ENCODE measurements around the gene ZRANB2.

The ZRANB2 gene

DNA sequence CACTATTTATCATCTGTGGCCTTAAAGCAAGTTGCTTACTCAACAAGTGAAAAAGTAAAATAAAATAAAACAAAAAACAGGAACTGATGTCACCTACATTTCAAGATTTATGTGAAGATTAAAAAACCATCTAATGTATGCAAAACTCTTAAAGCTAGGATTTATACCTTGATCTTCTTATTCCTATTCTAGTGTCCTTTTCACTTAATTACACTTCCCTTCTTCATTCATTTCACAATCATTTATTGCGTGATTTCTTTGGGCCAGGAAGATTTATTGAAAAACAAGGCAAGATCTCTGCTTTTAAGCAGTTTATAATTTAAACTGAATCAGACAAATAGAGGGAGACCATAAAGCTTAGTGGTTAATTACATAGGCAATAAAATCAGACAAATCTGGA is 51.9 kb downstream of the ZRANB2 start:
- Mint-ChIP-seq H3K4me1 (ENCODE audit: low read depth) (peaks cover 2% of the 10 kb centered on the region), H3K27me3 (ENCODE audit: low read depth) (peaks cover 3% of the 10 kb centered on the region), H3K27ac (no peak overlapping the region), H3K9me3 (no peaks in the 10 kb centered on the region), H3K4me3 (no peak overlapping the region), H3K36me3 (ENCODE audit: low read depth) (no peaks in the 10 kb centered on the region)

DNA sequence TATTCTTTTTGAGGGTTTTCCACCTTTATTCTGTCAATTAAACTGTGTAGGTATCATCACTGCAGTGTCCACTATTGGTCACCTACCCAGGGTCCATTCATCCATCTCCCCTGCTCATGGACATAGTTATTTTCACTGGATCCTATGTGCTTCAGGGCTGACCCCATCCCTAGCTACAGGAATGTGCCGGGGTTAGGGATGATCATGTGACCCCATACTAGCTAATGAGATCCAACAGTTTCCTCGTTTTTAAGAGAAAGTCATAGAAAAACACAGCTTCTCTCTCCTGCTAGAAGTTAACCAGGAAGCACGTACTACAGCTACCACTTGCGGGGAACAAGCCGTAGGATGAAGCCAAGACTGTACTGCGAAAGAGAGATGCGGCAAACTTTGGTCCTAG is 52.8 kb downstream of the ZRANB2 start:
- H3K27ac Mint-ChIP-seq: no peak overlapping the region
- H3K9me3 Mint-ChIP-seq: no peaks in the 10 kb centered on the region
- H3K27me3 Mint-ChIP-seq (ENCODE audit: low read depth): peaks cover 3% of the 10 kb centered on the region
- peaks cover 2% of the 10 kb centered on the region for H3K4me1 Mint-ChIP-seq (ENCODE audit: low read depth)
- H3K36me3 Mint-ChIP-seq (ENCODE audit: low read depth): no peaks in the 10 kb centered on the region
- H3K4me3 Mint-ChIP-seq: no peak overlapping the region

DNA sequence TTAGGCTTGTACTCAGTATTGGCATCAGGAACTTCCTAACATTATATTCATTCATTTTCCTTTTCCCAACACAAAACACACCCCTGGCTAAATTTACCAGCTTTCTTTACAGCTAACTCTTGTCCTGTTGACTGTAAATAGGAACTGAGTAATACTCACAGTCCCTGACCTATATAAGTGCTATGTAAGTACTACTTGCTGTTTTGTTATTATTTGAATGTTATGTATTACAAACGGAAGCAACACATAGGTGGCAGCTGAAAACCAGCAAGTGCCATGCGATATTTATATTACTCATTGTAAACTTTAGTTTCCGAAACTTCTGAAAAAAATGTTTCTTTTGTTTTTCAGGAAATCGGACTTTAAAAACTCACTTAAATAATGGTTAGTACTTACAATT is 54.7 kb downstream of the ZRANB2 start:
- Mint-ChIP-seq H3K4me3 (no peak overlapping the region), H3K27me3 (ENCODE audit: low read depth) (peaks cover 1% of the 10 kb centered on the region), H3K27ac (no peak overlapping the region), H3K9me3 (no peaks in the 10 kb centered on the region), H3K4me1 (ENCODE audit: low read depth) (peaks cover 2% of the 10 kb centered on the region), H3K36me3 (ENCODE audit: low read depth) (no peaks in the 10 kb centered on the region)

DNA sequence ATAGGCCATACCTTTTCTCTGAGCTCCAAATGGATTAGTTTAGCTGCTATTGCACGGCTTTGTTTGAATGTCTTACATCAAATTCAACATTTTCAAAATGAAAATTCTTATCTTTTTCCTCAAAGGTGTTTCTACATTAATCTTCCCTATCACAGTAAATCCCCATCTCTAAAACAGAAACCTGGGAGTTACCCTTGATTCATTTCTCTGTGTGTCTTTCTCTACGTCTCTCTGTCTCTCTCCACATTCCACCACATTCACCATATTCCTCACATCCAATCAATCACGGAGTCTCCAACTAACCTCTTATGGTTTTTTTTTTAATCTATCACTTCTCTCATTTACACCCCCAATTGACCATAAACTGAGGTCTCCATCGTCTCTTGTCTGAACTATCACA is 57.3 kb downstream of the ZRANB2 start:
- no peak overlapping the region for H3K4me3 Mint-ChIP-seq
- no peaks in the 10 kb centered on the region for H3K27me3 Mint-ChIP-seq (ENCODE audit: low read depth)
- H3K36me3 Mint-ChIP-seq (ENCODE audit: low read depth): no peaks in the 10 kb centered on the region
- no peaks in the 10 kb centered on the region for H3K4me1 Mint-ChIP-seq (ENCODE audit: low read depth)
- no peaks in the 10 kb centered on the region for H3K9me3 Mint-ChIP-seq
- H3K27ac Mint-ChIP-seq: no peak overlapping the region

DNA sequence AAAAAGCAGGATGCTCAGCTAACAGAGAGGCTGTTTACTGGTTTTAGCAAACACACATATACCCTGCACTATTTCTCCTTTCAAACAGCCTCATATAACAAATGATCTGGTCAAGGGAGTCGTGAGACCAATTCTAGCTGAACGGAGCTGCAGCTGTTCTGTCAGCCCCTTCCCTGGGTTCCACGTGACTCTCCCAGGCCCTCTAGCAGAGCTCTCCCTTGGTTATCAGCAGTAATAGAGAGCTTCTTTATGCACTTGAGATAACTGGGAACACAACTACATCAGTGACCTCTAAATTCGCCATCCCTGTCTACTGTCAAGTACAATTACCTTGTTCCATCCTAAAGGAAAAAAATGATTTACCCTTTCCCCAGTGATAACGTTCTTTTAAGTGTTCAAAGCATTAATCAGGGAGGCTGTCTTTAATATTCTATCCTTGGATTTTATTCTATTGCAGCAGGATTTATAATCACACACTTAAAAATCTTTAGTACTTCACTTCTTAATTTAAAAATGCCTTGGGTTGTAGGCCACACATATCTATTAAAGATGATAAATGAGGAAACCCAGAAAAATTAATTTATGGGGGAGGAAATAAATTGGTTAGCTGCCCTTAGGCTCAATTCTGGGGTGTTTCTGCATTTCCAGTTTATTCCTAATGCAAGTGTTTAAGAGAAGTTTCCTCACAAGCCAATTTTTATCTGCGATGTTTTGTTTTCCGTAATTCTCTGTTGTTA is 61.4 kb downstream of the ZRANB2 start:
- H3K9me3 Mint-ChIP-seq: no peaks in the 10 kb centered on the region
- no peaks in the 10 kb centered on the region for H3K4me1 Mint-ChIP-seq (ENCODE audit: low read depth)
- H3K27ac Mint-ChIP-seq: no peak overlapping the region
- no peaks in the 10 kb centered on the region for H3K36me3 Mint-ChIP-seq (ENCODE audit: low read depth)
- no peak overlapping the region for H3K4me3 Mint-ChIP-seq
- H3K27me3 Mint-ChIP-seq (ENCODE audit: low read depth): no peaks in the 10 kb centered on the region

GRCh38 chr1:71018791-71019190 is 62.0 kb downstream of the ZRANB2 start:
- Mint-ChIP-seq H3K4me1 (ENCODE audit: low read depth) (no peaks in the 10 kb centered on the region), H3K9me3 (no peaks in the 10 kb centered on the region), H3K27me3 (ENCODE audit: low read depth) (no peaks in the 10 kb centered on the region), H3K4me3 (no peak overlapping the region), H3K36me3 (ENCODE audit: low read depth) (no peaks in the 10 kb centered on the region), H3K27ac (no peak overlapping the region)

- H3K9me3 Mint-ChIP-seq: no peaks in the 10 kb centered on the region
- H3K4me1 Mint-ChIP-seq (ENCODE audit: low read depth): no peaks in the 10 kb centered on the region
- H3K27me3 Mint-ChIP-seq (ENCODE audit: low read depth): no peaks in the 10 kb centered on the region
- no peak overlapping the region for H3K27ac Mint-ChIP-seq
- H3K4me3 Mint-ChIP-seq: no peak overlapping the region
- no peaks in the 10 kb centered on the region for H3K36me3 Mint-ChIP-seq (ENCODE audit: low read depth)
Observed at GRCh38 chr1:71015745-71016144, 65.1 kb downstream of the ZRANB2 start.

DNA sequence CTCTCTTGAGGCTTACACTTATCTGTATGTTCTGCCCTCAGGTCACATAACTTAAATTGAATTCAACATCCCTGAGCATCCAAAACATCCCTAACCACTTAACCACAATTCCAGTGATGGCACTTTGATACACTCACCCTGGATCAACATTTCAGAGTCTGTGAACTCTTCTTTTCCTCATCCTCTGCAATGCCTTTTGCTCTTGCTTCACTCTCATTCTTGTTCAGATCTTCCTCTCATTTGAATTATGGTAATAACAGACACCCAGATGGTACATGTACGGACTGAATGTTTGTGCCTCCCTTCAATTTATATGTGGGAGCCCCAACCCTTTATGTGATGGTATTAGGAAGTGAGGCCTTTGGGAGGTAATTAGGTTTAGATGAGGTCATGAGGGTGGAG is 66.7 kb downstream of the ZRANB2 start:
- H3K27me3 Mint-ChIP-seq (ENCODE audit: low read depth): peaks cover 4% of the 10 kb centered on the region
- H3K4me3 Mint-ChIP-seq: no peak overlapping the region
- no peak overlapping the region for H3K27ac Mint-ChIP-seq
- H3K9me3 Mint-ChIP-seq: no peaks in the 10 kb centered on the region
- no peaks in the 10 kb centered on the region for H3K4me1 Mint-ChIP-seq (ENCODE audit: low read depth)
- H3K36me3 Mint-ChIP-seq (ENCODE audit: low read depth): no peaks in the 10 kb centered on the region
